GM18502 (cell line): Measurements from ENCODE around the gene TIFAB.

Experiments used
- ATAC-seq: cut with Tn5 transposase; IDR thresholded peaks from one replicate; pipeline ENCODE4 v1.9.1; 2021; ENCODE audit warnings: mild to moderate bottlenecking; ENCODE audit not compliant: unreplicated experiment, poor library complexity

The TIFAB gene

GRCh38 chr5:135460246-135461033 lies 8.3 kb upstream of the TIFAB start:
- no peak for ATAC-seq

GRCh38 chr5:135458921-135459331 lies 6.8 kb upstream of the TIFAB start:
- no peak for ATAC-seq

- ATAC-seq = no peak
Measured at GRCh38 chr5:135458356-135458755, 6.2 kb upstream of the TIFAB start.

- peak; percentile 85 for ATAC-seq
Measured at GRCh38 chr5:135457424-135458071, 5.4 kb upstream of the TIFAB start.

- ATAC-seq = peak; percentile 59
Measured at GRCh38 chr5:135456238-135457099, 4.3 kb upstream of the TIFAB start.

- ATAC-seq = no peak
Measured at GRCh38 chr5:135455876-135456237, 3.7 kb upstream of the TIFAB start.

- no peak for ATAC-seq
Measured at GRCh38 chr5:135454946-135455345, 2.8 kb upstream of the TIFAB start.

GRCh38 chr5:135453613-135454012 lies 1.5 kb upstream of the TIFAB start:
- no peak for ATAC-seq

- no peak for ATAC-seq
Measured at GRCh38 chr5:135451581-135452320, 400 bp downstream of the TIFAB start.

GRCh38 chr5:135450952-135451351 lies 1.2 kb downstream of the TIFAB start:
- no peak for ATAC-seq

GRCh38 chr5:135450336-135450735 lies 1.8 kb downstream of the TIFAB start:
- ATAC-seq = no peak

- ATAC-seq = no peak
Measured at GRCh38 chr5:135449644-135450043, 2.5 kb downstream of the TIFAB start.

- ATAC-seq = no peak
Measured at GRCh38 chr5:135448791-135449507, 3.2 kb downstream of the TIFAB start.

- ATAC-seq = no peak
Measured at GRCh38 chr5:135448071-135448739, 3.9 kb downstream of the TIFAB start.

- ATAC-seq = no peak
Measured at GRCh38 chr5:135447298-135447929, 4.7 kb downstream of the TIFAB start, which contains the start of gene DCANP1. TSS of gene DCANP1 (minus strand) at chr5:135447348. CDS start at chr5:135447108, 240 bp downstream.

GRCh38 chr5:135446615-135447014 lies 5.5 kb downstream of the TIFAB start:
- ATAC-seq = no peak

GRCh38 chr5:135446206-135446605 lies 5.9 kb downstream of the TIFAB start:
- no peak for ATAC-seq

- ATAC-seq = no peak
Measured at GRCh38 chr5:135445306-135445985, 6.7 kb downstream of the TIFAB start.
